Measurements from ENCODE around the gene CDH20.
"Not testable (repeated sequence)": the region's sequence is repeated elsewhere in the genome, so short reads cannot be mapped to it uniquely, and the experiment has no call there.

CDH20 gene

GRCh38 chr18:61350578-61350977, 17.3 kb downstream of the CDH20 start:
- no peak for DNase-seq

GRCh38 chr18:61352059-61352458, 18.8 kb downstream of the CDH20 start:
- DNase-seq: no peak

GRCh38 chr18:61352611-61353010, 19.4 kb downstream of the CDH20 start:
- no peak for DNase-seq

GRCh38 chr18:61360404-61361383, 27.5 kb downstream of the CDH20 start:
- no peak for DNase-seq

- no peak for DNase-seq
Measured at GRCh38 chr18:61362511-61362910, 29.3 kb downstream of the CDH20 start.

GRCh38 chr18:61364953-61365352, 31.7 kb downstream of the CDH20 start:
- DNase-seq: no peak

- DNase-seq: no peak
Measured at GRCh38 chr18:61368001-61368400, 34.8 kb downstream of the CDH20 start.

GRCh38 chr18:61369671-61370070, 36.4 kb downstream of the CDH20 start:
- not testable (repeated sequence) for DNase-seq

GRCh38 chr18:61371111-61371510, 37.9 kb downstream of the CDH20 start:
- DNase-seq: no peak

GRCh38 chr18:61379827-61380226, 46.6 kb downstream of the CDH20 start:
- no peak for DNase-seq

- no peak for DNase-seq
Measured at GRCh38 chr18:61388010-61388409, 54.8 kb downstream of the CDH20 start.

GRCh38 chr18:61394983-61395382, 61.8 kb downstream of the CDH20 start:
- DNase-seq: no peak

GRCh38 chr18:61397222-61397621, 64.0 kb downstream of the CDH20 start:
- DNase-seq: no peak

GRCh38 chr18:61398961-61399705, 65.9 kb downstream of the CDH20 start:
- no peak for DNase-seq

- no peak for DNase-seq
Measured at GRCh38 chr18:61400016-61400635, 66.9 kb downstream of the CDH20 start.

GRCh38 chr18:61400716-61401115, 67.5 kb downstream of the CDH20 start:
- DNase-seq: no peak

GRCh38 chr18:61402726-61403125, 69.5 kb downstream of the CDH20 start:
- no peak for DNase-seq

GRCh38 chr18:61413396-61413795, 80.2 kb downstream of the CDH20 start:
- no peak for DNase-seq

- DNase-seq: no peak
Measured at GRCh38 chr18:61414086-61414485, 80.9 kb downstream of the CDH20 start.

GRCh38 chr18:61419763-61420162, 86.5 kb downstream of the CDH20 start:
- DNase-seq: no peak

GRCh38 chr18:61420218-61420885, 87.1 kb downstream of the CDH20 start:
- no peak for DNase-seq

- DNase-seq: no peak
Measured at GRCh38 chr18:61426492-61427053, 93.3 kb downstream of the CDH20 start.

- DNase-seq: no peak
Measured at GRCh38 chr18:61428266-61428665, 95.0 kb downstream of the CDH20 start.
